ENCODE measurements around the gene CACNA1S. TPM values are rescaled to one million over a fixed set of nuclear protein-coding genes. Genes with fewer than 3 reads are reported as not detected.

The CACNA1S gene
- total RNA-seq, 4 donors from 2014 or later, result not detected

GRCh38 chr1:201112926-201113325, 700 bp upstream of the CACNA1S start:
- Histone ChIP-seq H3K9me3 (no peaks in the 10 kb centered on the region), H3K4me1 (peaks cover 0 to 19% (median 0%) of the 10 kb centered on the region in 3 donors), H3K36me3 (no peaks in the 10 kb centered on the region), H3K27ac (no peak overlapping the region), H3K4me3 (no peak overlapping the region), H3K27me3 (peaks cover 5% of the 10 kb centered on the region)
- ATAC-seq, result no peak
- WGBS, 2 donors (ENCODE audit: low coverage in 1 of 2), result no CpG with 5 or more reads among the region's 3 CpGs
- TF ChIP-seq CTCF (IDR thresholded peaks at IDR 0.05) (no peak), EP300 (IDR thresholded peaks at IDR 0.05) (no peak), POLR2A (IDR thresholded peaks at IDR 0.05) (no peak), POLR2AphosphoS5 (IDR thresholded peaks at IDR 0.05) (no peak)

DNA sequence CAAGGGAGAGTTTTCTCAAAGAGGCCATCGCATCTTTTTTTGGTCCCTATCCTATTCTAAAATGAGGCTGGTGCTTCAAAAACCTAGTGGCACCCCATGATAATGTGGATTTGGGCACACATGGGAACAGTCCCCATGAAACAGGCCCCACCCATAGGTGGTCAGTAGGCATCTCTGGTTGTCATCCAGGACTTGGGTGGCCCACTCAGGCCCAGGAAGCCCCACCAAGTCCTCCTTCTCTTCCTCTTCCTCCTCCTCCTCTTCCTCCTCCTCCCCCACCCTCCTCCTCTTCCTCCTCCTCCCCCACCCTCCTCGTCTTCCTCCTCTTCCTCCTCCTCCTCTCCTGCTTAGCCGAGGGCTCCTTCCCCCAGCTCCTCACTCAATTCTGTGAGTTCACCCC, 554 bp downstream of the CACNA1S start:
- Histone ChIP-seq H3K9me3 (no peaks in the 10 kb centered on the region), H3K4me1 (peaks cover 0 to 19% (median 0%) of the 10 kb centered on the region in 3 donors), H3K27ac (no peak overlapping the region), H3K36me3 (no peaks in the 10 kb centered on the region), H3K27me3 (peaks cover 5% of the 10 kb centered on the region), H3K4me3 (no peak overlapping the region)
- TF ChIP-seq EP300 (IDR thresholded peaks at IDR 0.05) (no peak), POLR2A (IDR thresholded peaks at IDR 0.05) (no peak), POLR2AphosphoS5 (IDR thresholded peaks at IDR 0.05) (no peak), CTCF (IDR thresholded peaks at IDR 0.05) (no peak)
- WGBS, 2 donors (ENCODE audit: low coverage in 1 of 2), result 92% methylated on average over 1 of the region's 3 CpGs; no CpG with 5 or more reads in 1 of the 2 donors
- no peak for ATAC-seq

DNA sequence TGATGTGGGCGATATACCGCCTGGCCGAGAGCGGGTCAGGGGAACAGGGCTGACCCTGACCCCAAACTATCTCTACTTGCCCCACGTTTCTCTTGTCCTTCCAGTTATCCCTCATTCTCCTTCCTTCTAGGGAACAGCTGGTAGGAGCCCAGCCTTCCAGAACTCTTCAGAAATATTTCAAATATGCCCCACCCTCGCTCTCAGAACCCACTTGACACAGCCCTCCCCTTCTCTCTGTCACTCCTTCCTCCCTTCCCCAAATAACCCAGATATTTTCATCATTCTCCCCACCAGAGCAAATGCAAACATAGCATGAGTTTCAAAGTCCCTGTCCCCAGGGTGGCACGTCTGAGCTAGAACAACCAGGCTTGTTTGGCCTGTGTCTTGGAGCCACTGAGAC, 1.1 kb downstream of the CACNA1S start:
- no peak for TF ChIP-seq POLR2A (IDR thresholded peaks at IDR 0.05)
- no peak for TF ChIP-seq EP300 (IDR thresholded peaks at IDR 0.05)
- no peak for TF ChIP-seq CTCF (IDR thresholded peaks at IDR 0.05)
- no peak for TF ChIP-seq POLR2AphosphoS5 (IDR thresholded peaks at IDR 0.05)
- WGBS, 2 donors (ENCODE audit: low coverage in 1 of 2), result 81% methylated on average over 6 to 7 of the region's 7 CpGs
- no peak for ATAC-seq
- Histone ChIP-seq H3K4me1 (peaks cover 0 to 19% (median 0%) of the 10 kb centered on the region in 3 donors), H3K36me3 (no peaks in the 10 kb centered on the region), H3K9me3 (no peaks in the 10 kb centered on the region), H3K27me3 (peaks cover 5% of the 10 kb centered on the region), H3K27ac (no peak overlapping the region), H3K4me3 (no peak overlapping the region)

DNA sequence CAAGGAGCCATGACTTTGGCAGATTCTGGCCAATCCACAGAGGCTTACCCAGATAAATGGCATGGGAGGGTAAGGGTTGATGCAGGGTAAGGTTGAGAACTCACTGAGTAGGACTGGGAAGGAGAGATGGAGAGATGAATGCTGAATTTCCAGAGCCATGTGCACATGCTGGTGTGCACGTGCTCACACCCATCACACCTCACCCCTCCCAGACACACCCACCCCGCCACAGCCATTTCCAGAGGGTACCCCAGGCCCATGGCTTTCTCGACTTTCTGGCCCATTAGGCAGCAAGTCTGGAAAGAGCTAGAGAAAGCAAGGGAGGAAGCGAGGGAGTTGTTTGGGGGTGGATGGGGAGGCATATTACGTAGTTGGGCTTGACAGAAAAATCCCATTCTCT, 1.6 kb downstream of the CACNA1S start:
- TF ChIP-seq CTCF (IDR thresholded peaks at IDR 0.05) (no peak), POLR2A (IDR thresholded peaks at IDR 0.05) (no peak), POLR2AphosphoS5 (IDR thresholded peaks at IDR 0.05) (no peak), EP300 (IDR thresholded peaks at IDR 0.05) (no peak)
- 90 to 92% methylated on average over 2 to 4 of the region's 5 CpGs for WGBS, 2 donors (ENCODE audit: low coverage in 1 of 2)
- no peak overlapping the region for H3K4me3 ChIP-seq
- H3K27me3 ChIP-seq, result peaks cover 5% of the 10 kb centered on the region
- no peak for ATAC-seq
- H3K9me3 ChIP-seq, result no peaks in the 10 kb centered on the region
- H3K36me3 ChIP-seq, result no peaks in the 10 kb centered on the region
- H3K4me1 ChIP-seq, result peaks cover 0 to 19% (median 0%) of the 10 kb centered on the region in 3 donors
- no peak overlapping the region for H3K27ac ChIP-seq

GRCh38 chr1:201110138-201110537, 2.1 kb downstream of the CACNA1S start:
- Histone ChIP-seq H3K36me3 (no peaks in the 10 kb centered on the region), H3K4me1 (peaks cover 0 to 14% (median 0%) of the 10 kb centered on the region in 3 donors), H3K27ac (no peak overlapping the region), H3K4me3 (no peak overlapping the region), H3K27me3 (peaks cover 5% of the 10 kb centered on the region), H3K9me3 (no peaks in the 10 kb centered on the region)
- WGBS, 2 donors (ENCODE audit: low coverage in 1 of 2), result 85 to 100% methylated on average over 1 to 6 of the region's 10 CpGs
- ATAC-seq, result no peak
- TF ChIP-seq POLR2A (IDR thresholded peaks at IDR 0.05), result no peak
- TF ChIP-seq POLR2AphosphoS5 (IDR thresholded peaks at IDR 0.05), result no peak
- no peak for TF ChIP-seq CTCF (IDR thresholded peaks at IDR 0.05)
- no peak for TF ChIP-seq EP300 (IDR thresholded peaks at IDR 0.05)

All from gastroesophageal sphincter (tissue), 4 donors.